ENCODE results near the gene C4orf54.

The C4orf54 gene

DNA sequence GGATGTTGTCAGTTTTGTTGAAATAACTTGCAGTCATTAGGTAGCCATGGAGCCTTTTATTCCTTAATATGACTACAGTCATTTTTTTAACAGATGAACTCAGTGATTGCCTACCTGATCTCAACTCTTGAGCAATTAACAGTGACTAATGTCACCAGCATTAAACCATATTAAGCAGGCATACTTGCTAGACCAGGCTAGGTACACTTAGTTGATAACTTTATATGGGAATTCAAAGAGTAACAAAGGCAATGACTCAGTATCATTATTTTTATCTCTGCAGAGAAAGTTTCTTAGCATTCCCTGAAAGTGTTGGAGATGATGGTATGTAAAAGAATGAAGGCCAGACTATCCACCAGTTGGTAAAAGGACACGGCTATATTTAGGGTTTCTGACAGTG lies at the start of gene C4orf54:
TSS of gene C4orf54 (minus strand) at position 31 of the 400 bp plus-strand sequence. CDS start 3,180 bp downstream, outside the sequence.
- DNase-seq: no peak

GRCh38 chr4:99705891-99706290 lies 48.3 kb upstream of the C4orf54 start:
- DNase-seq: no peak

GRCh38 chr4:99696801-99697200 lies 39.2 kb upstream of the C4orf54 start:
- DNase-seq: no peak

GRCh38 chr4:99693140-99693539 lies 35.5 kb upstream of the C4orf54 start:
- no peak for DNase-seq

DNA sequence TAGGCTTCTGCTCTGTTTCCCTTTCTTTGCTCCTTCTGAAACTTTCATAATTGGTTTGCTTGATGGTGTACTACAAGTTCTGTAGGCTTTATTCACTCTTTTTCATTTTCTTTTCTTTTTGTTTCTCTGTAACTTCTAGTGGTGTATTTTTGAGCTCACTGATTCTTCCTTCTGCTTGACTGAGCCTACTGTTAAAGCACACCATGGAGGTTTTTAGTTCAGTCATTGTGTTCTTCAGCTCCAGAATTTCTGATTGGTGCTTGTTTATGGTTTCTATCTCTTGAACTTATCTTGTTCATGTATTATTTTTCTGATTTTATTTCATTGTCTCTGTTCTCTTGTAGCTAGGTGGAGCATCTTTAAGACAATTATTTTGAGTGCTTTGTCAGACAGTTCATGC lies 33.4 kb upstream of the C4orf54 start:
- no peak for DNase-seq

DNA sequence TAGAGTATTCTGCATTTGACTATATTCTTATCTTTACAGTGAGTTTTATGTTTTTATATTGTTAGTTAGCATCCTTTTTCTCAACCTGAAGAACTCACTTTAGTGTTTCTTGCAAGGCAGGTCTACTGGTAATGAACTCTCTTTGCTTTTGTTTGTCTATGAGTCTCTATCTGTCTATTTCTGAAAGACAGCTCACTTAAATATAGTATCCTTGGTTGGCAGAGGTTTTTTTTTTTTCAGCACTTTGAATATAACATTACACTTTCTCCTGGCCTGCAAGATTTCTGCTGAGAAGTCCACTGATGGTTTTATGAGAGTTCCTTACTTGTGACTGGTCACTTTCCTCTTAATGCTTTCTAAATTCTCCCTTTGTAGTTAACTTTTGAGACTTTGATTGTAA lies 32.8 kb upstream of the C4orf54 start:
- DNase-seq: no peak

DNA sequence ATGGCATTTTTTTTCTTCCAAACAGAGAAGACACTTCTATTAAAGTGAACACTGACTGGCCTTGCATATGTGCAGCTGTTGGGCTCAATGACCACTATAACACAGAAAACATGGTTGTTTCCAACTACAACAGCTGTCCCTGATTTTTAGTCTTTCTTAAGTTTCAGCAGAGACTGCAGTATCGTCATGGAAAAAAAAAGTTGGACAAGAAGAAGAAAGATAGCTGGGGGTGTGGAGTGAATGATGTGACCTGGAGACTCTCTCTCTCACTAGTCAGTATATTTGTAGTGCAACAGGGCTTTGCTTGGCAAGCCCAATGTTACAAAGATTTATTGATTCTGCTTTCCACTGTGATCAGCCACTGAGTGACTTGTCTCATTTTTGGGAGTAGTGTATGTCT lies 29.5 kb upstream of the C4orf54 start:
- DNase-seq: no peak

GRCh38 chr4:99685234-99685633 lies 27.6 kb upstream of the C4orf54 start:
- no peak for DNase-seq

DNA sequence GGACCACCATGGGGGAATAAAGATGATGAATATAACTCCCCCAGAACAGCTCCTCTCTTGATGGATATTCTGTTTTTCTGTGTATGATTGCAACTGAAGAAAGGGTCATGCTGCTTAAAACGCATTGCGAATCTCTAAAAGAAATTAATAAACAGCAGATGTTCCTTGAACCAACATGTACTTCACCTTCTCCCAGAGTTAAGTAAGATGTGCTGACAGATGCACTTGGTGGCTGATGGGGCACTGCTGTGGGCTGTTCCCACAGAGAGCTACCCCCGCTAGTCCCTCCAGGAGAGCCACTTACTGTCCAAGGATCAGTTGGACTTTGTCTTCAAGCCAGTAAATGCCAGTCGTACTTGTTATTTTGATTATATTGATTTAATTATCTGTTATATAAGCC lies 26.3 kb upstream of the C4orf54 start:
- no peak for DNase-seq

- DNase-seq: no peak
Measured at GRCh38 chr4:99679976-99680375, 22.3 kb upstream of the C4orf54 start.

- DNase-seq: peak in 4 of 14 donors; percentile 1 to 4 (median 2)
Measured at GRCh38 chr4:99679204-99679603, 21.6 kb upstream of the C4orf54 start.

DNA sequence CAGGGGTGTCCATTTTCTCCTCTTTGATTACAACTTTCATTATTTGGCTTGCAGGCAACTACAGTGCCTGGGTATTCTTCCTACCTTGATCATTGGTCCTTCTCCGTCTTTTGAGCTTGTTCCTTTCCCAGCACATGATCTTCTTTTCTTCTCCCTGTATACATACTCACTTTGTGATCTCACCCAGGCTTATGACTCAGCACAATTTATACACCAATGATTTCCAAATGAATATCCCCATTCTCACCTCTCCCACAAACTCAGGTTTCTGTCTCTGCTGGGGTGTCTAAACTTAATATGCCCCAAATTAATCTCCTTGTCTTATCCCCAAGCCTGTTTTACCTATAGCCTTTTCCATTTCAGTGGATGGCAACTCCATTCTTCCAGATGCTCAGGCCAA lies 19.5 kb upstream of the C4orf54 start:
- no peak for DNase-seq

GRCh38 chr4:99670409-99671073 lies 12.9 kb upstream of the C4orf54 start:
- DNase-seq: no peak

DNA sequence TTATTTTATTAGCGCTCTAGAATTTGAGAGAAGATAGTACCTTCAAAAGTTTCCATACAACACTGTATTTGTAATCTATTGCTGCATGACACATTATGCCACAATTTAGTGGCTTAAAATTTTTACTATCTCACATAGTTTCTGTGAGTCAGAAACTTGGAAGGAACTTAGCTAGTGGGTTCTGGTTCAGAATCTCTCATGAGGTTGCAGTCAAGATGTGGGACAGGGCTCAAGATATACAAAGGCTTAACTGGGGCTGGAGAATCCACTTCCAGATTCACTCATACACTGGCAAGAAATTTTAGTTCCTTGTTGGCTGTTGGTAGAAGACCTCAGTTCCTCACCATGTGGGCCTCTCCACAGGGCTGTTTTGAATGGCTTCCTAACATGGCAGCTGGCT lies 11.5 kb upstream of the C4orf54 start:
- DNase-seq: no peak

GRCh38 chr4:99668472-99668871 lies 10.8 kb upstream of the C4orf54 start:
- DNase-seq: no peak

DNA sequence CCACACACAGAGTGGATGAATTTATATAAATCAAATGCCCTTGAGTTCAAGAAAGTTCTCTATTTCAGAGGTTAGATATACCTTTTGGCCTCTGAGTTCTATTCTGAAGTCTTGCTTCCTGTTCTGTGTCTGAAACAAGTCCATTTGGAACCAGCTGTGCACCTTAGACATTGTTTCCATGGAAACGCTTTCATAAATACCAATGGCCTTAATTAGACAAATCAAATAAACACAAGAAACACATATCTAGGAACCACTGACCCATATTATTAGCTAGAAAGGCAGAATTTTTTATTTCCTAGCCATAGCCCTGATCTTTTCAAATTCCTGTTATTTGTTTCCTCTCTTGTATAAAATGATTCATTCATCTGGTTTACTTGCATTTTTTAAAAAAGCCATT lies 8.4 kb upstream of the C4orf54 start:
- DNase-seq: no peak

DNA sequence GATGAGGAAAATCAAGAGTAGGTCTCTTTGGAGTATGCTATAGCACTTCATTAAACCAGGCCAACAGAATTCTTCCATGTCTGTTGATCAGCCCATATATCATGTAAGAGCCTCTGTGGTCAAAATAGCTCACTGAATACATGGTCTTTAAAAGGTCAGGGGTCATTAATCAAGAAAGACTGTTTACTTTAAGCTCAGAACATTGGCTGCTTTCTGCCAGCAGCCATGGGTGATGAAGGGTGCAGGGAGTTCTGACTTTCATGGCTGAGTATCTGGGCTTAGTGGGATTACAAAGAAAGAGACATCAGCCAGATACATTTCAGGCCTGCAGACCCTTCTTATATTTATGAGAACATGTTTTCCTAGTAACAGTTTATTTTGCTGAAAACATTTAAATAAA lies 7.1 kb upstream of the C4orf54 start:
- no peak for DNase-seq

DNA sequence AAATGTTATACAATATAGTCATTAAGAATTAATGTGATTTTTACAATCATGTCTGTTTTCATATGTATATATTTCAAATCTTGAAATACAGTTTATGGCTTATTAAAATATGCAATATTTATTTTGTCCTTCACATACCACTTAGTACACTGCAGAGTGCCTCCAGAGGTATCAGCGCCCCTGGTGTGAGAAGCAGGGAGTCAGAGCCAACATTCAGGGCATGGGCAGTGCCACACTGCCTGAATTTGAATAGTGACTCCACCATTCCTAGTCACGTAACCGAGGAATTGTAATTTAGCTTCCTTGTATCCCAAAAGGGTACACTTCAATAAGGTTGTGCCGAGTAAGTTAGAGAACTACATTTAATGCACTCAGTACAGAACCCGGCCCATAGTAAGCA lies 4.3 kb upstream of the C4orf54 start:
- DNase-seq: no peak

GRCh38 chr4:99658666-99659065 lies 1.0 kb upstream of the C4orf54 start:
- no peak for DNase-seq

DNA sequence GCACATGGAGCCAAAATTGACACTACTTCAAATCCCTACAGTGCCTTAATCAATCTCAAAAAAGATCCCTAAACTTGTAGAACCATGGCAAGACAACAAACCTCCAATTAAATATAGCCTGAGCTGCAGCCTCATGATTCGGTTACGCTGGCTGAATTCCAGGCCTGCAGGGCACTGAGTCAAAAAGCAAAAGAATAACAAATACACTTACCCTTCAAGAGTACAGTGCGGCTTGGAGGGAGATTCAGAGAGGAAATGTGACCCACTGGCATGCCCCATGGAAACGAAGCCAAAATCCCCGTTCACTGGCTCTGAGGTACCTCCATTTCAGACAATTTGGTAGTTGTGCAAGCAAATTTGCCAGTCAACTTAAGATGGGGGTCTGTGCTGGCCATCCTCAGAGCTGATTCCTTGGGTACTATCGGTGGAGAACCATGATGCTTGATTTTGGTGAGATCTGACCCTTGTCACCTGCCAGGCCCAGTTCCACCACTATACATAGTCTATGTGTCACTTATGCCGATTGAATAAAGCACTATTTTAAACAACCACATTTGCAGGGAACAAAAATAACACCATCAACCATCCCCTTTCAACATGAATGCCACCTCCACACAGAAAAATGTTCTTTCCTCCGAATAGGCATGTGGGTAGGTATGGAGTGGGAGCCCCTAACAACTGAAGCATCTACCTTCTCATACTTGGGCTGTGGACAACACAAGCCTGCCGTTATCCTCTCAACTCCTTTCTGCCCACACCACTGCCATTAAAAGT lies 2.1 kb downstream of the C4orf54 start:
- DNase-seq: no peak

- DNase-seq: no peak
Measured at GRCh38 chr4:99654361-99654761, 3.3 kb downstream of the C4orf54 start.

GRCh38 chr4:99653916-99654315 lies 3.7 kb downstream of the C4orf54 start:
- no peak for DNase-seq

DNA sequence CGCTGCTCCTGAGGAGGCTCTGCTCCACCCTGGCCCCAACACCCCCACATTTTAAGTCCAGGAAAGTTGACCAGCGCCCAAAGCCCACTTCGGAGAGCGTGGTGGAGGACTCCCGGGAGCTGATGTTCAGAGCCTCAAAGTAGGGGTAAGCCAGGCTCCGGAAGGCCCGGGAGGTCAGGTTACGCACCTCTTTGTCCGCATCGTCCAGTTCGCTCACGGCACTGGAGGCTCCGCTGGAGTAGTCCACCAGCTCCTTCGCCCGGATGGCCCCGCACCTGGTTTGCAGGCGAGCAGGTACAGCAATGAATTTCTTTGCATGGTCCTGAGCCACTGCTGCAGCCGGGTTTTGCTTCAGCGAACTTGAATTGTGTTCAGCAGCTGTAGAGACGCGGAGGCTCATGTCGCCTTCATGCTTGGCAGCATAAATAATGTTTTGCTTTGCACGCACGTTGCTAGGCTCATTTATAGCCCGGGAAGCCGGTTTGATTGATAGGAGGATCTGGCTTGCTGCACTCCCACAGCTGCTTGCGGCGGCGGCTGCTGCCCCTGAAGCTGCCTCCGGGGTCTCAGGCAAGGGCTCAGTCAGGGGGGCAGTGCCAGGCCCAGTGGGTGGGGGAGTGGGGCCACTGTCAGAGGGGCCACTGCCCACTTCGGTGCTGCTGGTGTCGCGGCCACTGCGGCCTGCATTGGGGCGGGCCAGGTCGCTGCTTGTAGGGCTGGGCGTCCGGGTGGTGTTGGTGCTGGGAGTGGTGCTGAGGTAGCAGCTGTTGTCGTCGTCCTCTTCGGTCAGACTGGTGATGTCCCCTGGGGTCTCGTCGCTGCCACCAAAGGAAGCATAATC lies 4.8 kb downstream of the C4orf54 start:
- DNase-seq: no peak
